SK-N-SH treated with all-trans-retinoic acid at 6 μM for 48 hours (cell line): ENCODE results near the gene RNASE8.
A peak's percentile ranks its signal among the peaks of the same experiment; 100 is the strongest.

Source experiments
- ATAC-seq: fragments of 200-7000 bp; cut with Tn5 transposase; 3 replicates; pipeline ENCODE4 v1.9.1; 2020; ENCODE audit warnings: mild to moderate bottlenecking, moderate library complexity
- ARNTL ChIP-seq: fragments of 450-650 bp; formaldehyde crosslinking; IDR thresholded peaks from 2 replicates; pipeline ENCODE4 v1.5.0; 2020; ENCODE audit warnings: low read depth, mild to moderate bottlenecking, moderate library complexity, borderline replicate concordance
- BACH2 ChIP-seq: fragments of 250-450 bp; sonication (Bioruptor Pico); IDR thresholded peaks from 2 replicates; pipeline ENCODE4 v1.9.0; 2021; ENCODE audit warnings: mild to moderate bottlenecking, borderline replicate concordance
- CSDC2 ChIP-seq: fragments of 250-450 bp; sonication (Bioruptor Pico); IDR thresholded peaks from 2 replicates; pipeline ENCODE4 v1.5.0; 2020; ENCODE audit warnings: mild to moderate bottlenecking, moderate library complexity
- ESRRG ChIP-seq: fragments of 250-450 bp; sonication (Bioruptor Pico); IDR thresholded peaks from 2 replicates; pipeline ENCODE4 v1.6.1; 2021; ENCODE audit warnings: mild to moderate bottlenecking
- GLIS3 ChIP-seq: fragments of 250-450 bp; sonication (Bioruptor Pico); IDR thresholded peaks from 2 replicates; pipeline ENCODE4 v1.5.0; 2020; ENCODE audit warnings: mild to moderate bottlenecking, moderate library complexity
- OSR1 ChIP-seq: fragments of 250-450 bp; sonication (Bioruptor Pico); IDR thresholded peaks from 2 replicates; pipeline ENCODE4 v1.8.0; 2022; ENCODE audit warnings: moderate library complexity, mild to moderate bottlenecking, inconsistent platforms
- PPARA ChIP-seq: fragments of 250-450 bp; sonication (Bioruptor Pico); IDR thresholded peaks from 2 replicates; pipeline ENCODE4 v1.5.0; 2020; ENCODE audit warnings: mild to moderate bottlenecking, borderline replicate concordance
- RARB ChIP-seq: fragments of 250-450 bp; sonication (Bioruptor Pico); IDR thresholded peaks from 2 replicates; pipeline ENCODE4 v1.8.0; 2021; ENCODE audit warnings: mild to moderate bottlenecking, moderate library complexity
- TCF4 ChIP-seq: fragments of 250-450 bp; sonication (Bioruptor Pico); IDR thresholded peaks from 2 replicates; pipeline ENCODE4 v1.8.0; 2021; ENCODE audit warnings: mild to moderate bottlenecking, moderate library complexity, borderline replicate concordance
- TOX ChIP-seq: fragments of 250-450 bp; sonication (Bioruptor Pico); IDR thresholded peaks from 2 replicates; pipeline ENCODE4 v1.8.0; 2021; ENCODE audit warnings: mild to moderate bottlenecking, moderate library complexity, borderline replicate concordance
- ZC3H10 ChIP-seq: fragments of 250-450 bp; sonication (Bioruptor Pico); IDR thresholded peaks from 2 replicates; pipeline ENCODE4 v1.5.1; 2021; ENCODE audit warnings: mild to moderate bottlenecking, moderate library complexity
- ZFP3 ChIP-seq: fragments of 250-450 bp; sonication (Bioruptor Pico); IDR thresholded peaks from 2 replicates; pipeline ENCODE4 v1.5.0; 2020; ENCODE audit warnings: mild to moderate bottlenecking, moderate library complexity
- ZFP30 ChIP-seq: fragments of 450-650 bp; formaldehyde crosslinking; IDR thresholded peaks from 2 replicates; pipeline ENCODE4 v1.5.0; 2022; ENCODE audit warnings: mild to moderate bottlenecking, moderate library complexity
- ZNF70 ChIP-seq: fragments of 450-650 bp; formaldehyde crosslinking; IDR thresholded peaks from 2 replicates; pipeline ENCODE4 v1.5.0; 2020; ENCODE audit warnings: mild to moderate bottlenecking, moderate library complexity
- ZNF8 ChIP-seq: fragments of 450-650 bp; formaldehyde crosslinking; IDR thresholded peaks from 2 replicates; pipeline ENCODE4 v1.5.0; 2020; ENCODE audit warnings: mild to moderate bottlenecking, moderate library complexity
- TF ChIP-seq, protein P1 (sequence below): fragments of 250-450 bp; sonication (Bioruptor Pico); IDR thresholded peaks from 2 replicates; pipeline ENCODE4 v1.5.0; 2020; ENCODE audit warnings: mild to moderate bottlenecking, moderate library complexity
- TF ChIP-seq, protein P2 (sequence below): fragments of 250-450 bp; sonication (Bioruptor Pico); IDR thresholded peaks from 2 replicates; pipeline ENCODE4 v1.5.1; 2020; ENCODE audit warnings: low read depth, mild to moderate bottlenecking, moderate library complexity
- TF ChIP-seq, protein P3 (sequence below): fragments of 250-450 bp; sonication (Bioruptor Pico); IDR thresholded peaks from 2 replicates; pipeline ENCODE4 v1.5.1; 2021; ENCODE audit warnings: mild to moderate bottlenecking, moderate library complexity
- TF ChIP-seq, protein P4 (sequence below): fragments of 250-450 bp; sonication (Bioruptor Pico); IDR thresholded peaks from 2 replicates; pipeline ENCODE4 v1.8.0; 2020; ENCODE audit warnings: mild to moderate bottlenecking, moderate library complexity, borderline replicate concordance

RNASE8 gene

DNA sequence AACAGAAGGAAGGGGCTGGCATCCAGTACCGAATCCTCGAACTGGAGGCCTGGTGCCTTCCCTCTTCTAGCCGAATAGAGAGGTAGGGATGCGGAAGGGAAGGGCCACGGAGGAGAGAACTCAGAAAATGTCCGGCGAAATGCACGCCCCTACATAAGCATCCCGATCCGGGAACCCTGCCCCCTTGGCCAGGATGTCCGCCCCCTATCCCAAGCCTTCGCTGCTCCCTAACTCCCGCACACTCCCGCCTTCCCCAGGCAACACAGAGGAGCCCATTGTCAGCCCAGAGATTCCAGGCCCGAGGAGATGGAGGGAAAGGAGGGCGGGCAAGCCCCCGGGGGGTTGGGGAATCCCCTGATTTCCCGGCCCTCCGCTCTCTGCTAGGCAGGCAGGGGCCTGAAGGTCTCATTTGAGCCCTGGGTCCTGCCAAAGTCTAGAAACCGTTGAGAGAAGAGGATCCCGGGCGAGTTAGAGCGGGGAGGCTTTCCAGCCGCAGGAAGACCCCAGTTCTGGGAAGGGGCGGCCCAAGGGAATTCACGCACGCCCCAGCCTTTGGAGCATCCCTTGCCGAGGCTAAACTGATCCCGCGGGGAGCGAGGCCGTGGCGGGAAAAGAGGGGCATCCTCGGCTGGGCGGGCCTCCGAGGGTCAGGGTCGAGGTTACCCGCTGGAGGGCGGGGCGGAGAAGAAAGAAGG lies 11.9 kb downstream of the RNASE8 start:
- TF ChIP-seq, protein P1, sequence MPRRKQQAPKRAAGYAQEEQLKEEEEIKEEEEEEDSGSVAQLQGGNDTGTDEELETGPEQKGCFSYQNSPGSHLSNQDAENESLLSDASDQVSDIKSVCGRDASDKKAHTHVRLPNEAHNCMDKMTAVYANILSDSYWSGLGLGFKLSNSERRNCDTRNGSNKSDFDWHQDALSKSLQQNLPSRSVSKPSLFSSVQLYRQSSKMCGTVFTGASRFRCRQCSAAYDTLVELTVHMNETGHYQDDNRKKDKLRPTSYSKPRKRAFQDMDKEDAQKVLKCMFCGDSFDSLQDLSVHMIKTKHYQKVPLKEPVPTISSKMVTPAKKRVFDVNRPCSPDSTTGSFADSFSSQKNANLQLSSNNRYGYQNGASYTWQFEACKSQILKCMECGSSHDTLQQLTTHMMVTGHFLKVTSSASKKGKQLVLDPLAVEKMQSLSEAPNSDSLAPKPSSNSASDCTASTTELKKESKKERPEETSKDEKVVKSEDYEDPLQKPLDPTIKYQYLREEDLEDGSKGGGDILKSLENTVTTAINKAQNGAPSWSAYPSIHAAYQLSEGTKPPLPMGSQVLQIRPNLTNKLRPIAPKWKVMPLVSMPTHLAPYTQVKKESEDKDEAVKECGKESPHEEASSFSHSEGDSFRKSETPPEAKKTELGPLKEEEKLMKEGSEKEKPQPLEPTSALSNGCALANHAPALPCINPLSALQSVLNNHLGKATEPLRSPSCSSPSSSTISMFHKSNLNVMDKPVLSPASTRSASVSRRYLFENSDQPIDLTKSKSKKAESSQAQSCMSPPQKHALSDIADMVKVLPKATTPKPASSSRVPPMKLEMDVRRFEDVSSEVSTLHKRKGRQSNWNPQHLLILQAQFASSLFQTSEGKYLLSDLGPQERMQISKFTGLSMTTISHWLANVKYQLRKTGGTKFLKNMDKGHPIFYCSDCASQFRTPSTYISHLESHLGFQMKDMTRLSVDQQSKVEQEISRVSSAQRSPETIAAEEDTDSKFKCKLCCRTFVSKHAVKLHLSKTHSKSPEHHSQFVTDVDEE = no peak
- TF ChIP-seq RARB (CRISPR knock-in tag) (no peak), ZFP3 (CRISPR knock-in tag) (no peak), TOX (no peak), BACH2 (CRISPR knock-in tag) (no peak), ARNTL (CRISPR knock-in tag) (no peak), GLIS3 (no peak), ZFP30 (CRISPR knock-in tag) (no peak), ZNF70 (CRISPR knock-in tag) (no peak), TCF4 (no peak), ESRRG (no peak), CSDC2 (CRISPR knock-in tag) (no peak), ZNF8 (CRISPR knock-in tag) (no peak)
- TF ChIP-seq, protein P2, sequence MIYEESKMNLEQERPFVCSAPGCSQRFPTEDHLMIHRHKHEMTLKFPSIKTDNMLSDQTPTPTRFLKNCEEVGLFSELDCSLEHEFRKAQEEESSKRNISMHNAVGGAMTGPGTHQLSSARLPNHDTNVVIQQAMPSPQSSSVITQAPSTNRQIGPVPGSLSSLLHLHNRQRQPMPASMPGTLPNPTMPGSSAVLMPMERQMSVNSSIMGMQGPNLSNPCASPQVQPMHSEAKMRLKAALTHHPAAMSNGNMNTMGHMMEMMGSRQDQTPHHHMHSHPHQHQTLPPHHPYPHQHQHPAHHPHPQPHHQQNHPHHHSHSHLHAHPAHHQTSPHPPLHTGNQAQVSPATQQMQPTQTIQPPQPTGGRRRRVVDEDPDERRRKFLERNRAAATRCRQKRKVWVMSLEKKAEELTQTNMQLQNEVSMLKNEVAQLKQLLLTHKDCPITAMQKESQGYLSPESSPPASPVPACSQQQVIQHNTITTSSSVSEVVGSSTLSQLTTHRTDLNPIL = no peak
- TF ChIP-seq, all 23 proteins: peak for 0
- peak; percentile 36 for ATAC-seq

DNA sequence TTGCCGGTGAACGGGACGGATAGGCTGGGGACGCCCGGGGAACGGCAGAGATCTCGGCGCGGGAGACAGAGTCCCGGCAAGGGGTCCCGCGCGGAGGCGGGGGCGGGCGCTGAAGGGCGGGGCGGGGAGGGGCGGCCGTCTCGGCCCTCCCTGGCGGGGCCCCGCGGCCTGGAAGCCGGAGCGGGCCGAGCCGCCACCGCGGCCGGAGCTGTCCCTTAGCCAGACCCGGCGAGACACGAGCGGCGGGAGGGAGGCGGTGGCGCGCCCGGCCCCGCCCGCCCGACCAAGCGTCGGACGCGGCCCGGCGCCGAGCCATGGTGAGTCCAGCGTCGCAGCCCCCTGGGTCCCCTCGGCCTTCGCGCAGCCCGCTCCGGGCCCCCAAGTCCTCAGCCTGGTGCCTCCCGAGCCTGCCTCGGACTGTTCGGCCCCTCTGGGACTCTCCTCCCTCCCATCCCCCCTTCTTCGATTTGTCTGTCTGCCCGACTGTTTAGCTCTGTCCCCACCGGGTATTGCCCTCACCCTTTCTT lies 12.5 kb downstream of the RNASE8 start, which contains the start of gene ARHGEF40:
Gene ARHGEF40, plus strand, starts transcription at position 222 of the 527 bp plus-strand sequence. Its CDS starts 93 bp downstream, at position 315.
- ATAC-seq = peak; percentile 23
- TF ChIP-seq, protein P2 = no peak
- no peak for TF ChIP-seq OSR1 (CRISPR knock-in tag)
- TF ChIP-seq ZC3H10 (CRISPR knock-in tag) = no peak
- TF ChIP-seq, protein P3, sequence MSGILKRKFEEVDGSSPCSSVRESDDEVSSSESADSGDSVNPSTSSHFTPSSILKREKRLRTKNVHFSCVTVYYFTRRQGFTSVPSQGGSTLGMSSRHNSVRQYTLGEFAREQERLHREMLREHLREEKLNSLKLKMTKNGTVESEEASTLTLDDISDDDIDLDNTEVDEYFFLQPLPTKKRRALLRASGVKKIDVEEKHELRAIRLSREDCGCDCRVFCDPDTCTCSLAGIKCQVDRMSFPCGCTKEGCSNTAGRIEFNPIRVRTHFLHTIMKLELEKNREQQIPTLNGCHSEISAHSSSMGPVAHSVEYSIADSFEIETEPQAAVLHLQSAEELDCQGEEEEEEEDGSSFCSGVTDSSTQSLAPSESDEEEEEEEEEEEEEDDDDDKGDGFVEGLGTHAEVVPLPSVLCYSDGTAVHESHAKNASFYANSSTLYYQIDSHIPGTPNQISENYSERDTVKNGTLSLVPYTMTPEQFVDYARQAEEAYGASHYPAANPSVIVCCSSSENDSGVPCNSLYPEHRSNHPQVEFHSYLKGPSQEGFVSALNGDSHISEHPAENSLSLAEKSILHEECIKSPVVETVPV (CRISPR knock-in tag) = no peak
- no peak for TF ChIP-seq CSDC2 (CRISPR knock-in tag)
- no peak for TF ChIP-seq ZFP3 (CRISPR knock-in tag)
- TF ChIP-seq ZNF70 (CRISPR knock-in tag) = no peak
- TF ChIP-seq BACH2 (CRISPR knock-in tag) = no peak
- TF ChIP-seq, protein P1 = no peak
- no peak for TF ChIP-seq PPARA (CRISPR knock-in tag)
- TF ChIP-seq, protein P4, sequence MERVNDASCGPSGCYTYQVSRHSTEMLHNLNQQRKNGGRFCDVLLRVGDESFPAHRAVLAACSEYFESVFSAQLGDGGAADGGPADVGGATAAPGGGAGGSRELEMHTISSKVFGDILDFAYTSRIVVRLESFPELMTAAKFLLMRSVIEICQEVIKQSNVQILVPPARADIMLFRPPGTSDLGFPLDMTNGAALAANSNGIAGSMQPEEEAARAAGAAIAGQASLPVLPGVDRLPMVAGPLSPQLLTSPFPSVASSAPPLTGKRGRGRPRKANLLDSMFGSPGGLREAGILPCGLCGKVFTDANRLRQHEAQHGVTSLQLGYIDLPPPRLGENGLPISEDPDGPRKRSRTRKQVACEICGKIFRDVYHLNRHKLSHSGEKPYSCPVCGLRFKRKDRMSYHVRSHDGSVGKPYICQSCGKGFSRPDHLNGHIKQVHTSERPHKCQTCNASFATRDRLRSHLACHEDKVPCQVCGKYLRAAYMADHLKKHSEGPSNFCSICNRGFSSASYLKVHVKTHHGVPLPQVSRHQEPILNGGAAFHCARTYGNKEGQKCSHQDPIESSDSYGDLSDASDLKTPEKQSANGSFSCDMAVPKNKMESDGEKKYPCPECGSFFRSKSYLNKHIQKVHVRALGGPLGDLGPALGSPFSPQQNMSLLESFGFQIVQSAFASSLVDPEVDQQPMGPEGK (CRISPR knock-in tag) = no peak
- no peak for TF ChIP-seq TCF4
- no peak for TF ChIP-seq ZFP30 (CRISPR knock-in tag)
- TF ChIP-seq GLIS3 = no peak
- TF ChIP-seq, all 23 proteins: peak for 0
